HG02678 (cell line): ENCODE measurements around the gene RHOU.

ENCODE experiments used
- ATAC-seq: cut with Tn5 transposase; IDR thresholded peaks from one replicate; pipeline ENCODE4 v1.9.1; 2021; ENCODE audit warnings: mild to moderate bottlenecking, moderate library complexity; ENCODE audit not compliant: unreplicated experiment

RHOU gene

DNA sequence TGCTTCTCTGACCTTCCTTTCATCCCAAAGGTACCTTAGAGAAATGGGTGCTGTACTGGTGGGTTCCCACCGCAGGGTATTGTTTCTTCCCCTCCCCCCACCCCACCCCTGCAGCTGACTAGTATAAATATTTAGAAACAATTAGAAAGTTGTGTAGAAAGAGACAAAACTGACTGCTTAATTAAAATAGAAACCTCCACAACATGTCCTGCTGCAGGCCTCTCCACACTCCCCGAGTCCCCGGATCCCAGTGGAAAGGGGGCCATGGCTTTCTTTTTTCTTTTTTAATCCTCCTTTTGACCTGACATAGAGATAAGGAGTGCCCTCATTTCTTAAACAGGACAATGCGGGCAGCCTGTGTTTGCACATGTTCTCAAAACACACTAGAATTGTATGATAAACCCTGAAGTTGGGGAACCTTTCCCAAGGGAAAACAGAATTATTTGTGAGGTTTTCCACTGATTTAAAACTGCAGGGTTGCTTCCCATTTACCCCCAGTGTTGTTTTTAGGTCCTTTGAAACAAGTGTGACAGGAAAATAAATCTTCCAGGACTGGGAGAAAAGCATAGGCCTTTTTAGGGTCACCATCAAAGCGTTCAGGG, 1.7 kb downstream of the RHOU start:
- ATAC-seq, result no peak

DNA sequence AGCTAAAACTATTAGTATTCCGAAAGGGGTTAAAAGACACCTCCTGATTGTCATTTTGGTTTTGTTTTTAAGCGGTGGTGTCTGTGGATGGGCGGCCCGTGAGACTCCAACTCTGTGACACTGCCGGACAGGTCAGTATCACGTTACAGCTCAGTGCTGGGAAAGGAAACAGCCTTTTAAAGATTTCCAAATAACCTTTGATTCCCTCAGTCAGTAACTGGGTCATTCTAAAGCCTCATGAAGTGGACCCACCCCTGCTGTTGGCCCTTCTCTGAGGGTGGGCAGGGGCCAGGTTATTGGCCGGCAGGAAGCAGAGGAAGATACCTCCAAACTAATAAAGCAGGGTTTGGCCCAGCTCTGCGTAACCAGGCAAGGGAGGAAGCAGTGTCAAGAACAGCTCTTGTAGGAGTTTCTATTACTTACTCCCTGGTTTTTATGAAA, 2.3 kb downstream of the RHOU start:
- ATAC-seq, result no peak

DNA sequence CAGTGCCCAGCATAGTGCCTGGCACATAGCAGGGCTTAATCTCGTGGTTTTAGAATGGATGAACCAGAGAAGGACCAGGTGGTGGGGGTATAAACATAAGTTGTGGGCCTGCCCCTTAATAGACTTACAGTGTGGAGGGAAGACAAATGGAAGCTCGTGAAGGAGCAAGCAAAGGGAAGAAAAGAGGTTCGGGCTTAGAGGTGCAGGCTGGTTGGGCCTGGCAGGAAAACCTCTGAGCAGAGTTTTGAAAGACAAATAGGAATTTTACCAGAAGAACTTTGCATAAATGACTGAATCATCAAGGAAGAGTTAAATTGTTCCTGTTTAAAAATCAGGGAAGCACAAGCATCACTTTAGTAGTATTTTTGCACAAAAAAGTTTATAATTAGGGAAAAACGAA, 4.5 kb downstream of the RHOU start:
- no peak for ATAC-seq

DNA sequence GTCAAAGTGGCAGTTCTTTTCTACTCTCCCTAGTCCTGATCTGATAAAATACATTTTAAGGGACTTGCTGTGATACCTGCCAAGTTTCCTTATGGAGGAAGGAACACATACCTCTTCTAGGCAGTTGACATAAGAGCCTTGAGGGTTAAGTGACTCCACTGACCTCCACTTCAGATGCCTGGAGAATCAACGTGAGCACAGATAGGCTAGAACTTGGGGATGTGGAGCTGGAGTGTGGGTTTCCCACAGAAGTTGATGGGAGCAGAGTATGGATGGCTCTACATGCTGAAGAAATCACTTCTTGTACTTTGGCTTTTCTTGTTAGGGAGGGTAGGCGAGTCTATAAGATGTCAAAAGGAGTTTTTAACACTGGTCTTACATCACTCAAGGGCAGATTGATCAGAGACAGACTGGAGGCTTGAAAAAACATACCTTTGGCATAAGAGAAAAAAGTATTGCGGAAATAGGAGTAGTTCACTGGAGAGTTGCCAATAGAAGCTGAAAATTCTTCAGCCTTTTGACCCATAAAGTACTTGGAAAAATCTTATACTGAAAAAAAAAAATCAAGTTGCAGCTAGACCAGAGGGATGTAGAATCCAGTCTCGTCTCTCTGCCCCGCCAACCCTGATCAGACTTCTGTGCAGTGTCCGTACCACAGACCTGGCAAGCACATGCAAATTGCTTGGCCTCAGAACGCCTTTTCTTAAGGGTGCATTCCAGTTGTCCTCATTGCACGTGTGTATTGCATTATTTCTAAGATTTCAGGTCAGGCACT, 5.5 kb downstream of the RHOU start:
- no peak for ATAC-seq

DNA sequence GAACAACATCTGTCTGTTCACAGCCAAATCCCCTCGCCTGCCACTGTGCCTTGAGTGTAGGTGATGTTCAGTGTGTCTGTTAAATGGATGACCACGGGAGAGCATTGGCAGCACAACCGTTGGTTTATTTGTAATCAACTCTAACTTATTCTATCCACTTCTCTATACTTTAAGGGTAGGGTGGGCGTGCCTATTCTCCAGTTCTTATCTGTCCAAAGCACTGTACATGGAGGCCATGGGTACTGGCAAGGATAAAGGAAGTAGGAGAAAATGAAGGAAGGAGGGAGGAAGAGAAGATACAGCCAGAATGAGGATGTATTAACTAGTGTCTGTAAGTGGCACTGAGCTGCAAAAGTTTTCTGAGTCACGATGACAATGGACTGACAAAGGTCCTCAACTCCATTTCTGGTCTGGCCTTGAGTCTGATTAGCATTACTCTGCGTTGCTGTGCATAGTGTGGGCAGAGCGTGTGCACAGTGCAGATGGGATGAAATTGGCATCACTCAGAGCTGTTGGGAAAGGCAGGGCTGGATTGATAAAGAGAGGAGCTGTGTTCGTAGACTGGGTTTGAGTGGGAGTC, 7.1 kb downstream of the RHOU start:
- no peak for ATAC-seq

DNA sequence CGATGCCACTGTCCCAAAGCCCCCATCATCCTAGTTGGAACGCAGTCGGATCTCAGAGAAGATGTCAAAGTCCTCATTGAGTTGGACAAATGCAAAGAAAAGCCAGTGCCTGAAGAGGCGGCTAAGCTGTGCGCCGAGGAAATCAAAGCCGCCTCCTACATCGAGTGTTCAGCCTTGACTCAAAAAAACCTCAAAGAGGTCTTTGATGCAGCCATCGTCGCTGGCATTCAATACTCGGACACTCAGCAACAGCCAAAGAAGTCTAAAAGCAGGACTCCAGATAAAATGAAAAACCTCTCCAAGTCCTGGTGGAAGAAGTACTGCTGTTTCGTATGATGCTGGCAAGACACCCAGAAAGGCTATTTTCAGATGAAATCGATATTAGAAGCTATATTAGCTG, 8.1 kb downstream of the RHOU start:
- no peak for ATAC-seq

DNA sequence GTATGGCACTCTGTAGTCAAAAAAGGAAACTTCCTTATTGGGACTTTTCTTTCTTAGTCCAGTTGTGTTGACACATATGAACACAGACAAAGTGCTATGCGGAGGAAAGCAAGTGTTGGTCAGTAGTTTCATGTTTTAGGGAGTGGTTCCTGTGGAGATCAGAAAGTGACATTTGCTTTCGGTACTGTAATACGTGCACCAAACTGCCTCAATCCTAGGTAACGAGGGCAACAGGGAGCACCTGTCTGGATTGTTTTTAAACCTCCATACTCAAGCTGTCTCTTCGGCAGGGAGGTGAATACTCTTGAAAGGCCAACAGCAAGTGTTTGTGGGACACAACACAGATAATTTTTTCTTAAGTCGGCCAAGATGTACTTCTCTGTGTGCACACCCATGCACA, 9.1 kb downstream of the RHOU start:
- ATAC-seq, result no peak

DNA sequence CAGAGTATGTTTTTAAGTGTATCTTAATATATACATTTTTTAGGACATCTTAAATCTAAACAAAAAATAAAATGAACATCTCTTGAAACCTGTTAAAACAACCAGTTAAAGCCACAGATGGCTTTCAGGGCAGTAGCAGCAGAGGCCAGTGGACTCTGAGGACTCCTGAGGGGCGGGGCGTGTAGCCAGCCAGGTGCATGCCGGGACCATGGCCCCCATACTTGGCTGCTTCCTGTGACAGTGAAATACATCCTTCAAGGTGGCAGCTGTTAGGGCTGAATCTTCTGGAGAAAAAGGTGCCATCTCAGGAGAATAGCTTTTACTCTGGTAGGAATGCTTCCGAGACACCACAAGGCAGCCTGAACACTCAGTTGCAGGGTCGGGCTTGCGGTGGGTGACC, 9.6 kb downstream of the RHOU start:
- ATAC-seq, result no peak

DNA sequence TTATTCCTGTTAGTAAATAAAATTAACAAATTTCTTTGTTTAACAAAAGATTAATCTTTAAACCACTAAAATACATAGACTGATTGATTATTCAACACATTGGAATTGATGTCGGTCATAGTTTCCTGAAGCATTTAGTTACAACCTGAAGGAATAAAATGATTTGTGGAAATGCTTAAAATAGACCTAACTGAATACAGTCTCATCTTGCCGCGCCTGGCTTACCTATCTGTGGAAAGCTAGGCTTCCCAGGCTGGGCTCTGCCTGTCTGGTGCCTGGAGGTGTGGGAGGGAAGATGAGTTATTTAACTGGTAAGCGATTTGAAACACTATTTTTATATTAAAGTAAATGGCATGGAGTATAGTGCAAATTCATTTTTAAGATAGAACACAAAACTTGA, 10.2 kb downstream of the RHOU start:
- no peak for ATAC-seq

DNA sequence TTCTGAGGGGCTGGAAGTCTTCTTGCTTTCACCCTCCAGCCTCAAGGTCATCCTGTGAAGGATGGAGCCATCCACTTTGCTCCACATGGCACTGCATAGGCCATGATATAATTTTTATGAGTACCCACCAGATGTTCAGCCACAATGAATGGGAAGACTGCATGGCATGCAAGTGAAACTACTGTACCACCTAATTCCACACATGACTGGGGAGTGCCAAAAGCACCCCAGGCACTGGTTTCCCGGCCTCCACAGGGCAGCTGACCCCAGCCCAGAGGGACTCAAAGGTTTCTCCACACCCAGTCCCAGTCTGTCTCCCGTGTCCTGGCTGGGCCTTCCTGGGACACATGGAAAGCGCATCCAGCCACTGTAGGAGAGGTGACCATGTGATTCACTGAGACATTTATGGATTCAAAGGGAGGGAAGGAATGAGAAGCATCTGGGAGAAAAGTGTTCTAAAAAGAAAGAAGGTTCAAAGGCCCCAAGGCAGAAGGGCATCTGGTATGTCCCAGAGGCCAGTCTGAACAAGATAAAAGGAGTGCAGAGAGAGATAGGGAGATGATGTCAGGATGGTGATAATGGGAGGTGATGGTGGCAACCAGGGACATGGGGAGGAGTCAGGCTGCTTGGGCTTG, 12.1 kb downstream of the RHOU start:
- ATAC-seq, result no peak

DNA sequence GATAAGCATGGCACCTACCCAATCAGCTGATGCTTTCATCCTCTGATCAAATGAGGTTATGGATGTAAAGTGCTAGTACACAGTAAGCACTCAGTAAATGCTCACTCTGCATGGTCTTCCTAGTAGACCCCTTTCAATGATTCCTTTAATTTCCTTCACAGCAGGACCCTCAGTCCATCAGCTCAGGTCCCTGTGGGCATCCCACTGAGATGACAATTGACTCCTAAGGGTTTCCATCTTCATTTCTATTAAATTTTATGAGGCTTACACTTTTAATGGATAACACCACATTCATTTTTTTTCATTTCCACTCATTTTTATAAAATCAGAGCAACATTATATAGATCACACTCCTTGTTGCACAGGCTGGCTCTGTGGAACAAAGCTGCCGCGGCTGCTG, 12.8 kb downstream of the RHOU start:
- no peak for ATAC-seq

DNA sequence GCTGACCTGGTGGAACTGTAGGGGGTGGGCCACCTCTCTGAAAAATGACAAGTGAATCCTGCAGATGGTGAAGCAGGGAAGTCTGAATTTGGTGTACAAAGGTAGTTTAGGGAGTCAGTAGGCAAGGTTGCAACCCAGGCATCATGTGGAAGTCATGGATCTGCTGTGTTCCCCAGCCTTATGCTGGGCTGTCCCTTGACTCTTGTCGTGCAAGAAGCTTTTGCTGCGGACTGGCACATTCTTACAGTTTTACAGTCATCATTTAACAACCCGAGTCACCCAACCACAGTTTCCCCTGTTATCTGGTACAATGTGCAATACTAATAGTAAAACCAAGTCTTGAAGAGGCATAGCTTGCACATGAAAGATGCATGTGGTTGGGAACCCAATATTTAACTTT, 13.2 kb downstream of the RHOU start:
- no peak for ATAC-seq

DNA sequence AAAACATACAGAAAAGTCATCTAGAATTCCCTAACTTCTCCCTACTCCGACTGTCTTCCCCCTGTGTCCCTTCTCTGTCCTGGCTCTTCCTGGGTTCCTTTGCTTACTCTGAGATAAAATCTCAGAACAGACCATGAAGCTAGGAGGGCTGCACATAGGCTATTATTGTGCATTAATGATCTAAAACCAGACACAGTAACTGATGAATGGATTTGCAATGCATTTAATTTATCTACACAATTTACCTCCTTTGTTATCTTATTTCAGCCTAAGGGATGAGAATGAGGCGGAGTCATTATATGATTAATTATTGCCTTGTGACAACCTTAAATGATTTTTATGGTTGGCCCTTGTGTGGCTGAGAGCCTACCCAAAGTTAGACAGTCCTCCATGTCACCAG, 14.5 kb downstream of the RHOU start:
- no peak for ATAC-seq

DNA sequence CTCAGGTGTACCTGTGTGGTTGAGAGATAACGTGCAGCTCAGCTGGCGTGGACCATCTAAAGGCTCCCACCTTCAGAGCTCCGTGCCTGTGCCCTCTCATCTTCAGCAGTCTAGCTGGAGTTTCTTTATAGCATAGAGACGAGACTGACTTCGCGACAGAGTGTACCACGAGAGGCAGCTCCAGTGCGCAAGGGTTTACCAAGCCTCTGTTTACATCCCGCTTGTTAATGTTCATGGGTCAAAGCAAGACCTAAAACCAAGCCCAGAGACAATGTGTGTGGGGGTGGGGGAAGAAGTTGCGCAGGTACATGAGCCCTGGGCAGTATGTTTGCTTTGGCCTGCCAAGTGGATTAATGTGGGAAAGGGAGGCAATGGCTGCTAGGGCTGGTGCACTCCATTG, 15.6 kb downstream of the RHOU start:
- no peak for ATAC-seq

DNA sequence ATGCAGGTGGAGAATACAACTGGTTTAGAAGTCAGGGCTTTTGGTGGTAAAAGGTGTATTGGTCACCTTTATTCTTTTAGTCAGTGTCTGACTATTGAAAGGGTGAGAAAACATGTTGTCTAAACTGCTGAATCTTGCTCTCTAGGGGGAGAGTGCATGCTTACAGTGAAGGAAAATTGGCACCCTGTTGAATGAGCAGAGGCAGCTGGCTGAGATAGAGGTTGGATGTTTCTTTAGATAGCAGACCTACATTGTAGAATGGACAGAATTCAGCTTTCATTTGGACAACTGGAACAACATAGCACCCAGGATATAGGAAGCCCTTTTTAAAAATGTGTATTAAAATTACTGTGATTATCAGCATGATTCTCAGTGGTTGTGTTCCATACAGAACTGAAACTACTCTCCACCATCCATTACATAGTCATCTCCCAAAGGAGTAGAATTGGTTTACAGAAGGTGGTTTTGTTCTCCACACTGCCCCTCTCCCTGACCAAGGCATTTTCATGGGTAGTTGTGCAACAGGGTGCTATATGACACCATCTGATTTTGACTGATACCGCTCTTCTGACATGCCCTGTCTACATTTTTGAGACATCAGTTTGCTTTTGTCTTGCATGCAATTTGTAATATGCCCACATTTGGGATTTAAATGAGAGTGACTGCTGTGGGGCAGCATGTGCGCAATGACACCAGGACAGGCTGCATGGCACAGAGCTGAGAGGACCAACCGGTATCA, 16.2 kb downstream of the RHOU start:
- no peak for ATAC-seq

DNA sequence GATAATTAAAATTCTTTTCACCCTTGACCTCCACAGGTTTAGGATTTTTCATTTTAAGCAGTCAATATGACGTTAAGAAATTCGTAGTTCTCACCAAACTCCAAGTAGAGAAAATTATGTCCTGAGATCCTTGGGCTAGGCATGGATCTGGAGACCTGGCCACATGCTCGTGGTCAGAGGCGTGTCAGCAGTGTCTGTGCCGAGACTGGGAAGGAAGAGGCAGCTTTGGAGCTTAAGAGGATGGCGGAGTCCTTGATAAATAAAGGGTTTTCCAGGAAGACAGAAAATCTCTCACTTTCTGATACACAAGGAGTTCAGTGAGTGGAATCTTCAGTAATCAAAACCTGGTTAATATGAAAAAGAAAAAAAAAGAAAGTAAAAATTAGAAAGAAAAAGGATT, 17.0 kb downstream of the RHOU start:
- no peak for ATAC-seq

DNA sequence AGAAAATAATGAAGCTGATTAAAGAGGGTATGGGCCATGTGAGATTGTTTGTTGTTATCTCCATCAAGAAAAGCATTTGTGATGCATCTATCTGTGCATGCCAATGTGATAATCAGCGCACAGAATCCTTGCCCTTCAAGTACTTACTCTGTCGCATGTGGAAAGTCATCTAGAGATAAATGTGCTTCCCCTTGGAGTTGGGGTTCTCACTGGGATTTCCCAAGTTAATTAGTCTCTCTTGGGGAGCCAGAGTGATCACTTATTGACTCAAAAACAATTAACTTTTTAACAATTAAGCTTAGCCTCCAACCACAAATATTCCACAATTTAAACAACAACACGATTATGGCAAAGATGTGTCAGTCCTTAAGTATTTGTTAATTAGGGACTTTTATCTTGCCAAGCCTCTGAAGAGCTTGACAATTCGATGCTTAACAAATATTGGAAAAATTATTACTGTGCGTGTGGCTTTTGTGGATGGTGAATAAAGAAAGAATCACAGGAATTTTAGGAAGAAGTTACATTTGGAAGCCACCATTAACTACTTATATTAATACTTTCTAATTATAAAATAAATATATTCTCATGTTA, 17.5 kb downstream of the RHOU start:
- ATAC-seq, result no peak

DNA sequence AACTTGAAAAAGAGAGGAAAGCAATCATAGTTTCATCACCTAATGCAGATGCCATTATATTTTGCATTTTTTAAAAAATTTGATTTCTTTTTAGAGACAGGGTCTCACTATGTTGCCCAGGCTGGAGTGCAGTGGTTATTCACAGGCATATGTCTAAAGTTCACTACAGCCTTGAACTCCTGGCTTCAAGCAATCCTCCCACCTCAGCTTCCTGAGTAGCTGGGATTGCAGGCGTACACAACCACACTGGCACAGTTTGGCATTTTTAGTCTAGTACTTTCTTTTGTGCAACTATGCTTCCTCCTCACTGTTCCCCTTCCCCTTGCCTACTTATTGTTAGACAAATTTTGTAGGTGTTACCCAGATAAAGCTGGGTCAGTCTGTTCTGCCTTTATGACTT, 18.0 kb downstream of the RHOU start:
- ATAC-seq, result no peak

DNA sequence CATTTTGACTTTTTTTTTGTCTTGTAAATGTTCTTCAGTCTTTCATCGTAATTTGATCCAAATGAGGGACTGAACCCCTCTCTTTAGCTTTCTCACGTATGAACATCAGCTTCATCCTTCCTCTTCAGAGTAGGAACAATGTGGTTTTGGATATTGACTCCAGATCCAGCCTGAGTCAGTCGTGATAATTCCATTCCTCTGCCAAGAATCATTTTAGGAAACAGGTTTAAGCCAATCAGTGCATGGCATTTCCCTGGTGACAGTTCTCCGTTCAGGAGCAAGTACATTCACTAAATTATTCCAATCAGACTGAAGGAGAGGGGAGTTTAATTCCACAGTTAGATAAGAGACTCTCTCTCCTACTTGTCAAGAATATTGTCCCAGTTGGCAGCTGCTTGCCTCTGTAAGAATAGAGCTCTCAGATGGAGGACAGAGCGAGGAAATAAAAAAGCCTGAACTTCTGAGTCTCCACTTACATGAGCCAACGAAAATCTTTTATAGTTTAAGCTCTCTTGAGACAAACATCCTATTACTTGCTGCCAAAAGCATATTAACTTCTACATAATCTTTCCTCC, 18.6 kb downstream of the RHOU start:
- no peak for ATAC-seq

DNA sequence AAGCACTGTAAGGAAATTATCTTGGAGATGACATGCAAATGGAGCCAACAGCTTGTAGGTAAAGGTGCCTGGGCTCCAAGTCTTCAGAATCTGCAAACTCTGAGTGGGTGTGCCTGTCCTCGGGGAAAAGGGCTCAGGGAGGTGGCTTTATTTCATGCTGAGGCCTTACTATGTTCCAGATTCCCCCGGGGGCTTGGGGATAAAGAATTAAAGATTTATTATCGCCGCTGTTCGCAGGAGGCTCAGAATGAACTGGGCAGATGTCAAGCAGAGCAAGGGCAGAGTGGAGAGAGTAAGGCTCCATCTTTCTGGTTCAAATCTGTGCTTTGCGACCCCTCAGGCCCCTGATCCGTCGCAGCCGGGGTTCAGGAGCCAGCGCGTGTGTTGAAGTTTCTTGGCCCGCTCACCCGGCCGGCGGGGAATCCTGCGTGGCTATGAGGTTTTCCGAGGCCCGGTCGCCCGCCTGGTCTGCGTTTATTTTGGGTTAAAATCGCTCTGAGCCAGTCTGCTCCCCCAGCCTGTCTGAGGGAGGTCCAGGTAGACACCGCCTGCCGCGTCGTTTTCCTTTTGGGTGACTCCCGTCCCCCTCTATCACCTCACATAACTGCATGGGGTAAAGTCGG, 19.5 kb downstream of the RHOU start:
- ATAC-seq, result no peak
